Endometrium (tissue), 2 donors: ENCODE data around the gene ATRIP.

Experiments used
- FAIRE-seq: peaks from 2 replicates; lab custom pipeline; 2012; peaks lifted over from hg19 to GRCh38; lab: Jason Lieb, UNC
- donor health status: control.
- donor health status: control.

Gene ATRIP

GRCh38 chr3:48410205-48411040 is 36.1 kb upstream of the ATRIP start:
- no peak for FAIRE-seq

- no peak for FAIRE-seq
Measured at GRCh38 chr3:48411041-48411588, 35.4 kb upstream of the ATRIP start.

- no peak for FAIRE-seq
Measured at GRCh38 chr3:48411606-48412374, 34.7 kb upstream of the ATRIP start.

- no peak for FAIRE-seq
Measured at GRCh38 chr3:48412375-48413001, 34.0 kb upstream of the ATRIP start.

GRCh38 chr3:48413086-48413485 is 33.5 kb upstream of the ATRIP start:
- FAIRE-seq: no peak

- FAIRE-seq: no peak
Measured at GRCh38 chr3:48413611-48414010, 32.9 kb upstream of the ATRIP start.

- no peak for FAIRE-seq
Measured at GRCh38 chr3:48414376-48415250, 31.9 kb upstream of the ATRIP start.

GRCh38 chr3:48415251-48415953 is 31.1 kb upstream of the ATRIP start:
- no peak for FAIRE-seq

- FAIRE-seq: no peak
Measured at GRCh38 chr3:48416091-48416505, 30.4 kb upstream of the ATRIP start.

GRCh38 chr3:48416546-48416945 is 30.0 kb upstream of the ATRIP start:
- no peak for FAIRE-seq

- FAIRE-seq: no peak
Measured at GRCh38 chr3:48417529-48418108, 28.9 kb upstream of the ATRIP start.

GRCh38 chr3:48418140-48418539 is 28.4 kb upstream of the ATRIP start:
- no peak for FAIRE-seq

- FAIRE-seq: no peak
Measured at GRCh38 chr3:48418651-48419050, 27.9 kb upstream of the ATRIP start.

- FAIRE-seq: no peak
Measured at GRCh38 chr3:48419149-48419548, 27.4 kb upstream of the ATRIP start.

- no peak for FAIRE-seq
Measured at GRCh38 chr3:48419597-48419996, 26.9 kb upstream of the ATRIP start.

- FAIRE-seq: no peak
Measured at GRCh38 chr3:48420561-48420960, 26.0 kb upstream of the ATRIP start.

- no peak for FAIRE-seq
Measured at GRCh38 chr3:48422272-48422671, 24.3 kb upstream of the ATRIP start.

GRCh38 chr3:48422681-48423080 is 23.9 kb upstream of the ATRIP start:
- no peak for FAIRE-seq

GRCh38 chr3:48423241-48423882 is 23.2 kb upstream of the ATRIP start:
- FAIRE-seq: no peak
